NCI-H146 treated with DMSO at 0.1 percent for 48 hours (cell line): ENCODE measurements around the gene LRP6.
A peak's percentile ranks its signal among the peaks of the same experiment; 100 is the strongest.
"Not testable (repeated sequence)": the region's sequence is repeated elsewhere in the genome, so short reads cannot be mapped to it uniquely, and the experiment has no call there.

Experiments used
- DNase-seq: peaks from one replicate; lab custom pipeline; 2025; ENCODE audit not compliant: unreplicated experiment; lab: John Stamatoyannopoulos, UW

Gene LRP6

DNA sequence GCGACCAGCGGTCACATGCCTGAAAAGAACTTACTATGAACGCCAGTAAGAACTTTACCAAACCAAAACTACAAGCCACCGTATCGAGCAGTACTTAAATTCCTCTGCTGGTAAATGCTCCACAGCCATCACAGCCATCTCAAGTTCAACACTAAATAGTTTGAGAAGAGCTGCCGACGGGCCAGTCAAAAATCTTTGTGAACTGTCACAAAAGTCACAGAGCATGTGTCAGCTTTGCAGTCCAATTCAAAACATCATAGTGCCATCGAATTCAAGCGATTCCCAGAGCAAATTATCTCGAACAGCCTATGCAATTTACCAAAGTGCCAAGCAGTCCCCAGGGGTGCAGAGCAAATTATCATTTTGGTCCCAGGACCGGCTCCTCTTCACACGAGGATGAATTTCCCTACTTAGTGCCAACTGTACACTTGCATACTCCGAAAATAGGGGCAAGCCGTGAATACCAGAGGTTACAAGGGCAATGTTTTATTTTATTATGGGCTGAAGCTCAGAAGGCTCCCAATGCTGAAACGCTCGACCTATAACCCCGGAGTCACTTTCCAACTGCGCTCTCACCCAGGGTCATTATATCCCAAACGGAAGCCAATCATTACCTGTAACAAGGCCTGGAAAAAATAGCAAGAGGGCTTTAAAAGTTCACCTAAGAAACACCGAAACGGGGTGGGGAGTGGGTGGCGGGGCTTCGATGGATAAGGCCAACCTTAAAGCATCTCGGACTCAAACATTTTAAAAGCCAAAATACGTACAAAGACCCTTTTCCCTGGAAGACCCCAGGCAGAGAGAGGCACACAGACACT is 1.1 kb downstream of the LRP6 start:
- peak; percentile 50 for DNase-seq

DNA sequence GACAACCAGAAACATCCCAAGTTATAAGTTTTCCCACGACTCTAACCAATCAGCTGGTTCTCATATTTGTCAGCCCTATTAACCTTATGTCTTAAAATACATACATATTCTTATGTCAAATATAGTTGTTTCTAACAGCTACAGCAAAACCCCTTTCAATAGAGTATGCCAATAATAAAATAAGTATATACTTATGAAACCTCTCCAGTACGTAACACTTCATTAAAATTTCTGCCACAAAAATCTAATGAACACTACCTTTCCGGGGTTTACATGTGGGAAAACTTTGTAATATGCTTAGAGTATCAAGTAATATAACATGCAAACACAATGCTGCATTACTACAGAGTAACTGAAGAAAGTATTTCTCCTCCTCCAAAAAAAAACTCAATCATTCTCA is 1.8 kb downstream of the LRP6 start:
- DNase-seq = no peak

DNA sequence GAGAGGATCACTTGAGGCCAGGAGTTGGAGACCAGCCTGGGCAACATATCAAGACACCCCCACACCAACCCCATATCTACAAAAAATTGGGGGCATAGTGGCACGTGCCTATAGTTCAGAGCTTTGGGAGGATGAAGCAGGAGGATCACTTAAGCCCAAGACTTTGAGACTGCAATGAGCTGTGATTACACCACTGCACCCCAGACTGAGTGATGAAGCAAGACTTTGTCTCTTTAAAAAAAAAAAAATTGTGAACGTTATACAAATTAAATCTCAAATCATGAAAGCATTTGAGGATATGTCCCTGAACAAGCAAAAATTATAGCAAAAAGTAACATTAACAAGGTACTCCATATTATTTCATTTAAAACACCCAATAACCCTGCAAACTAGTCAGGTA is 2.9 kb downstream of the LRP6 start:
- DNase-seq = no peak

DNA sequence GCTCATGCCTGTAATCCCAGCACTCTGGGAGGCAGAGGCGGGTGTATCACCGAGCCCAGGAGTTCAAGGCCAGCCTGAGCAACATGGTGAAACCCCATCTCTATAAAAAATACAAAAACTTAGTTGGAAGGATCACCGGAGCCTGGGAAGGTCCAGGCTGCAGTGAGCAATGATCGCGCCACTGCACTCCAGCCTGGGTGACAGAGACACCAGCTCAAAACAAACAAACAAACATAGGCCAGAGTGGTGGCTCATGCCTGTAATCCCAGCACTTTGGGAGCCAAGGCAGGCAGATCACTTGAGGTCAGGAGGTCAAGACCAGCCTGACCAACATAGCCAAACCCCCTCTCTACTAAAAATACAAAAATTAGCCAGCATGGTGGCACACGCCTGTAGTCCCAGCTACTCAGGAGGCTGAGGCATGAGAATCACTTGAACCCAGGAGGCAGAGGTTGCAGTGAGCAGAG is 10.5 kb downstream of the LRP6 start:
- DNase-seq = not testable (repeated sequence)

DNA sequence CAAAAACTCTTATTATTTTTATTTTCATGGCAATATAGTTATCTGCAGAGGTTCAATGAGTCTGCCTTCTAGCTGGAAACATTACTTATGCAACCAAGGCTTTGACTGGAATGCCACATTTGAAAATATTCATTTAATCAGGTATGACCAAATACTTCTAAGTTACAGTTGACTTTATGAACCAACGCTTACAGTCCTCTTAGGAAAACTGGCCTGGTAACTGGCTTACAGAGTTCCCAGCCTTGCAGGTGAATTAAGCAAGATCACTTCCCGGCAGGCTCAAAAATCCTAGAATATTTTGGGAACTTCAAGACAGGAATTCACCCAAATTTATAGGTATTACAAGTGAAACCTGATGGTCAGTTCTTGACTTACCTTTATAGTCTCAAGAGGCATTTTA is 12.3 kb downstream of the LRP6 start:
- DNase-seq = no peak

DNA sequence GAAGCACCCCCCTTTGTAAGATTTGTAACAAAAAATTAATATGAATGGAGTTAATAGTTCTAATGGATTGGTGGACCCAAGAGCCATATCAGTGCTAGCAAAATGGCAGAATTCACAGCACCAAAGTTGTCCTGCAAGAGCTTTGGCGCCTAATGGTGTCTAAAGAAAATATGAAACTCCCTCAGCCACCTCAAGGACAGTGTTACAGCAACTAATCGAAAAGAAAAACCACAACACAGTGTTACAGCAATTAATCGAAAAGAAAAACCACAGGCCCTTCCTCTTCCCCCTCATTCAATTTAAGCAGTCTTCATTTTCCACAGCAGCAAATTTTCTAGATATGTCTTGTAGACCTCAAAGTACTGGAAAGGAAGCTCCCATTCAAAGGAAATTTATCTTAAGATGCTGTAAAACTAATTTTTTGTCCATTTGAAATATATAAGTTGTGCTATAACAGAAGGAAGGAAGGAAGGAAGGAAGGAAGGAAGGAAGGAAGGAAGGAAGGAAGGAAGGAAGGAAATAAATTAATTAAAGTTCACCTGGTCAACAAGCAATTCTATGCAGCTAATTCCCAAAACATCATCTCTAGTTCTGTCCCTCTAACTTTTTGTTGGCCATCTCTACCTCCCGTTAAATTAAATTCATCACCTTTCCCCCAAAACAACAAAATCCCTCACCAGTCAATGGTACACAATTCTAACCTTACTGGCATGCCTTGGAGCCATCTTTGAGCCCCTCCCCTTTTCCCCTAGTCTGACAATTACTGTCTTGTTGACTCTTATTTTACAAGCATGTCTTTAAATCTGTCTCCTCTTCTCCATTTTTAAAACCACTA is 17.4 kb downstream of the LRP6 start:
- no peak for DNase-seq

DNA sequence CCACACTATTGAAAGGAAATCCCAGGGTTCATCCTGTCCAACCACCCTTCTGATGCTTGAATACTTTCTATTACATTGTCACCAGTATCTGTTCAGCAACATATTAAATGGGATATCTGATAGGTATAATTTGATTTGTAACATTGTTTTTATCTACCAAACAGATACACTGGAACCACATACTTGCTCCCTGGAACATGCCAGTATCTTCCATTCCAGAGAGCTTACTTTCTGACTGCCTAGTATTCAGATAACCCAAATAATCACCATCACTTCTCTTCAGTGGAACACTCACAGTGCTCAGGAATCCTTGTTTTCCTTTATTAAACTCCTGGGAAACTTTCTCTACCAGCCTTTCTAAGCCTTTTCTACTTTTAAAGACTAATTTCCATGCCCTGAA is 19.3 kb downstream of the LRP6 start:
- DNase-seq = no peak

DNA sequence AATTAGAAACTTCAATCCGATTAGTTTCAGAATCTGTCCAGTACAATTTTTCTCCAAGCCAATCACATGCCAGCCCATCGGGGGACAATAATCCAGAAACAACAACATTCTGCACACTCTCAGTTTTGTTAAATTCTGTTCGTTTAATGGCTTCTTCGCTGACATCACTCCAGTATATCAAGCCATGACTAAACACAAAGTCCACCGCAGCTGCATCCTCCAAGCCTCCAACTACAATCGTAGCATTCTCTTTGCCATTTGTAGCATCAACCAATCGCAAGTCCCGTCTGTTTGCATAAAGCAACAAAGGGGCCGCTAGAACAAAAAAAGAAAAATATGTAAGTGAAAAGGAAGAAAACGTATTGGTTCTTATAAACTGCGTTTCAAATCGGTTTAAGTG is 22.5 kb downstream of the LRP6 start:
- no peak for DNase-seq

DNA sequence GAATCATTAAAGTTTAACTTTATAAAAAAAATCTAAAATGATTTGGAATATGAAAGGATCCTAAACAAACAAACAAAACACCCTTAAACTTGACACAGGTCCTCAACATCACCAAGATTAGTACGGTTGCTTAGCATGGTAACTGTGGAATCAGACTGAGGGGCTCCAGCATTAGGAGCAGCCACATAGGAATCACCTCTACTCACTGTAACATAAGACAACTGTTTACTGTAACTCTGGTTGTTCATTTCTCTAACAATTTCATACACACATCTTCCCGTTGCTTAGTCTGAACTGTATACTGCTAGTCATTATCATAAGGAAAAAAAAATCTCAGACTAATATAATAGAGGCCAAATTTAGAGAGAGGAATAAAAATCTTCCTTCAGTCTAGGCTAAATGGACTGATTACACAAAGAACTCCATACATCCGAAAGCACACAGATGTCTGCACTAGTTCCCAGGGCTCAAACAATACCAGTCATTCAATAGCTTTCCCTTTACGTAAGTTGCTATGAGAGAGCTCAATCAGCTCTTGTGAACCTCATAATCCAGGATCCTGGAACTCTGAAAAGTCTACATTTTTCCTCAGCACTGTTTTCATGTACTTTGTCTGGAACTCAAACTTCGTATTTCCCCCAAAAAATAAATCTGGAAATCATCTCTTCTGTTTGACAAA is 26.0 kb downstream of the LRP6 start:
- DNase-seq = no peak

DNA sequence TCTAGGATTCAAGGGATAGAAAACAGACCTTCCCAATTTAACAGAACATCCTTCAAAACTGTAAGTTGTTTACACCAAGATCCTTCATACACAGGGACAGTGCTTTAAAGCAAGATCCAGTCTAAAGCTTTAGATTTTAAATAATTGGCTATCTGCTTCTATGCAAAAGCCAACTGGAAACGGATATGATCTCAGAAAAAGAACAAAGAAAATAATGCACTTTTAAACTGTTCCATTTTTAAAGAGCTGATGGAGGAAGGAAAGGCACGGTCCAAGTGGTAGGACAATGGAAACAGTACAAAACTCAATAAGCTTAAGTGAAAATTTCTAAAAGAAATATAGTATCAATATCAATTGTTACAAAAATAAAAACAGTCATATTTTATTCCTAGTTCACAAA is 27.7 kb downstream of the LRP6 start:
- DNase-seq = no peak

DNA sequence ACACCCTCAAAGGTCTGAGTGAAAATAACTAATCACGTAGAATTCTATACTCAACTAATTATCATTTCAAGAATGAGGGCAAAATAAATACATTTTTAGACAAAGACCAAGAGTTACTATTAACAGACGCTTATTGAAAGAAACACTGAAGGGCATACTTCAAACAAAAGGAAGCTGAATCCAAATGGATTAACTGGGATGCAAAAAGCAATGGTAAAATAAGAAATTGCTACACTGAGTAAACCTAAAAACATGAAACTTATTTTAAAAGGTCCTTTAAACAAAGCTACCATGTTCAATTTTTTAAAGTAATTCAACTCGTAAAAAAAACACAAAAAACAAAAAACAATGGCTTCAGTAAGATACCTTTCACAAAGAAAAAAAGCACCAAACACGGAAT is 28.2 kb downstream of the LRP6 start:
- DNase-seq = no peak

DNA sequence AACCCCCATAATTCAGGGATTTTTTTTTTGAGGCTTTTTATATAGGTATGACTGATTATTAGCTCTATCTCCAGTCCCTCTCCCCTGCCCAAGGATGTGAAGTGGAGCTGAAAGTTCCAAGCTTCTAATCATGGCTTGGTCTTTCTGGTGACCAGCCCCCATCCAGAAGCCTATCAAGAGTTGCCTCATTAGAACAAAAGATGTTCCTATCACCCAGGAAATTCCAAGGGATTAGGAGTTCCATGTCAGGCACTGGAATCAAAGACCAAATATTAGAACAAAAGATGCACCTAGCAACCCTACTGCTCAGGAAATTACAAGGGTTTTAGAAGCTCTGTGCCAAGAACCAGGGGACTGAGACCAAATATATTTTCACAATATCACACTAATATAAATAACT is 29.9 kb downstream of the LRP6 start:
- no peak for DNase-seq

DNA sequence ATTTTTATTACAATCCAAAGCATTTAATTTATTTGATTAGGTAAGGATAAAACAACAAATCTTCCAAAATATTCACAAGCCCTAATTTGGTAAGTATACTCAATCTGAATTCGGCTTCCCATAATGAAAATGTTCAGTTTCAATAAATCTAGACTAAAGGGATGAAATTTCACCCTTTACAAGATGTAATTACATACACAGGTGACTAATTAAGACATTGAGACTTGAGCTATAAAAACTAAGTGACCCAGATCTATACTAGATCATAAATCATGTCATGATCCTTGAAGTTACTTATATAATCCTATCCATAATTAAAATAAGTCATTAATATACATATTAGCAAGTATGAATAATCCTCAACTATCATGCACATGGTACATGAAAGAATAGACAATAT is 36.6 kb downstream of the LRP6 start:
- DNase-seq = no peak

DNA sequence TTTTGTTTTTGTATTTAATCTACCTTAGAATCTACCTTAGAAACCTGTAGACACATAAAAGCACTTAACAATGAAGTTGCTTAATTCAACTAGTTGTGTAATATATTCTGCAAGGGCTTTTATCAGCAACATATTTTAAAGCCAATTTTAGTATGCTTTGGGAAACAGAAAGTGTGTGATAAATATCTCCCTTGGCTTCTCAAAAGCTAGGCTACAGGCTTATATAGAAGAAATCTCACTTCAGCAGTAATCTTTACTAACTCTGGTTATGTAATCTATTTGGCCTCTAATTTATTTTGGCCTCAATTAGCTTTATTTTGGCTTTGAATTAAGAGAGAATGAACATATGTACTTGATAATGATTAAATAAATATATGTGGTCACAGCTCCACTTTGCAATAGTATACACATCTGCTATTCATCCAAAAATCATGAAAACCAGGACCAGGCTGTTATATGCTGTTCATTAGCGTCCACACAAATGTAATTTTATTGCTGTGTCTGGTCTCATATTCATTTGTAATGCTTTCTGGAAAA is 37.2 kb downstream of the LRP6 start:
- DNase-seq = no peak

DNA sequence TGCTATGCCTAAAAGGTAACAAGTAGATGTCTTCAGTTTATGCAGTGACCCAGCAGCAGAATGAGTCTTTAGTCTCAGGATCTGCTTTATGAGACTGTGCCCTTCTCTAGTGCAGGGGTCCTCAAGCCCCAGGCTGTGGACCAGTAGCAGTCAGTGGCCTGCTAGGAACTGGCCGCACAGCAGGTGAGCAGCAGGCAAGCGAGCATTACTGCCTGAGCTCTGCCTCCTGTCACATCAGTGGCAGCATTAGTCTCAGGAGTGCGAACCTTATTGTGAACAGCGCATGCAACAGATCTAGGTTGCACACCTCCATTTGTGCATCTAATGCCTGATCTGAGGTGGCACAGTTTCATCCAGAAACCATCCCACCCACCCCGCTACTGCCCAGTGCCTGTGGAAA is 38.4 kb downstream of the LRP6 start:
- no peak for DNase-seq

DNA sequence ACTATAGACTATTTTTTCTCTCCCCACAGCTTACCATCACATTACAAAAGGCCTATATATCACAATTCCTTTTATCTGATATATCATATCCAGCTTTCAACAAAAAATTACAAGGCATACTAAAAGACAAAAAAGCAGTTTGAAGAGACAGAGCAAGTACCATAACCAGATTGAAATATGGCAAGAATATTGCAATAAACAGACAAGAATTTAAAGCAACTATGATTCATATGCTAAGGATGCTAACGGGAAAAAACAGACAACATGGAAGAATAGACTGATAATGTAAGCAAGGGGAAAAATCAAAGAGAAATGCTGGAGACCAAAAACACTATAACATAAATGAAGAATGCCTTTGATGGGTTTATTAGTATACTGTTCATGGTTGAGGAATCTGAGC is 40.7 kb downstream of the LRP6 start:
- no peak for DNase-seq

DNA sequence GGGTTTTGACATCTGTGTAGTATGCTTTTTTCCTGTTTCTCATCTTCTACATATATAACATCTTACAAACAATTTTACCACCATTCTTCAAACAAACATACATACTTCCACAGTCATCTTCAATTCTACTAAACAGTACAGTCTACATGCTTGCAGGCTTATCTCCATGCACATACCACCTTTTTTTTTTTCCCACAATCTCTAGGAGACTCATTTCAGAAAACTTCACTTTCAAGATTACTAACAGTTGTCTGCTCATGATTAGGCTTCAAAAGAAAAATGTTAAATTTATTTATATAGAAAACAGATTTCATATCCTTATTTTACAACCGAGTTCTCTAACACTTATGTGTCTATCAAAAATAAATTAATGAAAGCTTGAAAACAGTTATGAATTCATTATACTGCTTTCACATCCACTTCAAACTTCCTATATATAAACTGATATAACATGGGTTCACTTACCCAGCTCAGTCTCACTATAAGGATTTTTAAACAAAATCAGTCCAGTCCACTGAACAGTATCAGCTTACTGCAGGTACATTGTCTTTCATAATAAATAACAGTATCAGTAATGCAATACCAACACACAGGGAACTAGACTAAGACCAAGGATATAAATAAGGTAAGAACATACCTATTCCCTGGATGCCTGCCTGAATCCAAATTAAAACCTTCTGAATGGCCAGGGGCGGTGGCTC is 42.5 kb downstream of the LRP6 start:
- DNase-seq = no peak

DNA sequence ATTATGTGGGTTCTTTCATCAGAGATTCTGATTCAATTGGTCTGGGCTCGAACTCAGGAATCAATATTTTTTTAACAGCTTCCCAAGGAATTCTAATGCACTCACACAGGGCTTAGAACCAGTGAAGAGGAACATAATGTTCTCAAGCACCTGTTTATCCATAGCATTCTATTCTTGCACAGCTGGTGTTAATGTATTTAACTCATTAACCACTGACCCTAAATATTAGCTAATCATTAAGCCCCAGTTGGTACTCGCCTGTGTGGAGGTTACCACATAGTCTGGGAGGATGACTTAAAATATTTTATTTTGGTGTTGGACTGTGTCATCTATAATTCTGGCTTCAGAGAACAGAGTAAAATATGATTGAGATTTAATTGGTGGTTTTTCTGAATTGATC is 45.3 kb downstream of the LRP6 start:
- DNase-seq = peak; percentile 89

DNA sequence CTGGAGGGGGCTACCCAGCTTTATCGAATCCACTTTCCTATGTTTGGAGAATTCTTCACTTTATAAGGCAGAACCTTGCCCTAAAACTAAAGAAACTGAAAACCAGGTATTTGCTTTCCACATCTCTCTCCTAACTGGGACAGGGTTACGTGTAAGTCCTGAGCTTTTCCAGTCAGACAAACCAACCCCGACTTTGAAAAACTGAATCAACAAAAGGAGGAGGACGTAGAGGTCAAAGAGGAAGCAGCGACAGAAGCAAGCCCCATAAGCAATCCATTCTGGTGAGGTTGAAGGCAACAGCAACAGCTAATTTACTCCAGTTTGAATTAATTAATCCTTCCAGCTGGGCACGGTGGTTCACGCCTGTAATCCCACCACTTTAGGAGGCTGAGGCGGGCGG is 47.2 kb downstream of the LRP6 start:
- DNase-seq = no peak

DNA sequence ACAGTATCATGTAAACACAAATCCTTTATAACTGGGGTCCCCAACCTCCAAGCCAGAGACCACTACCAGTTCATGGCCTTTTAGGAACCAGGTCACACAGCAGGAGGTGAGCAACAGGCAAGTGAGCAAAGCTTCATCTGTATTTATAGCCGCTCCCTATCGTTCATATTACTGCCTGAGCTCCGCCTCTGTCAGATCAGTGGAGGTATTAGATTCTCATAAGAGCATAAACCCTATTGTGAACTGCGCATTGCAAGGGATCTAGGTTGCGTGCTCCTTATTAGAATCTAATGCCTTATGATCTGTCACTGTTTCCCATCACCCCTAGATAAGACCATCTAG is 49.9 kb downstream of the LRP6 start:
- no peak for DNase-seq
